ENCODE results near the gene CD302.

- TF ChIP-seq POLR2A (IDR thresholded peaks at IDR 0.05) (no peak), POLR2AphosphoS5 (IDR thresholded peaks at IDR 0.05) (peak in 1 of 3 donors; percentile 12)
Observed at GRCh38 chr2:159797543-159798375, at the start of gene CD302.

All from suprapubic skin (tissue), 4 donors.